ENCODE data around the gene RNF135.
"Not testable (repeated sequence)": the region's sequence is repeated elsewhere in the genome, so short reads cannot be mapped to it uniquely, and the experiment has no call there.

DNA sequence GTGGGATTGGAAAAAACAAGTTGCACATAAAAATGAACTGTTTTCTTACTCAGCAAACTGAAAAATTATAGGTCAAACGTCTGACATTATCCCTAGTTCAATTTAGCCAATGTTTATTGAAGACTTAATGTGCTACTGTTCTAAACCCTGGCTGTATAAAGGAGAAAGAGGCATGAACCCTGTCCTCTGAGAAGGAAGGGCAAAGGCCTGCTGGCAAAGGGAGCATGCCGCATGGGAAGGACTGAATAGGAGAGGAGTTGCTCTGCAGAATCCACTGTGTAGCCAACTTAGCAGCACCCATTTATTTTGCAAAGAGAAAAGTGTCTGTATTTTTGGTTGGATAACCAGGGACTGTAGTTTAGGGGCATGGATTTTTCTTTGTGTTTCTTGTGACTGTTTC, 52.3 kb downstream of the RNF135 start:
- TF ChIP-seq, protein P1, sequence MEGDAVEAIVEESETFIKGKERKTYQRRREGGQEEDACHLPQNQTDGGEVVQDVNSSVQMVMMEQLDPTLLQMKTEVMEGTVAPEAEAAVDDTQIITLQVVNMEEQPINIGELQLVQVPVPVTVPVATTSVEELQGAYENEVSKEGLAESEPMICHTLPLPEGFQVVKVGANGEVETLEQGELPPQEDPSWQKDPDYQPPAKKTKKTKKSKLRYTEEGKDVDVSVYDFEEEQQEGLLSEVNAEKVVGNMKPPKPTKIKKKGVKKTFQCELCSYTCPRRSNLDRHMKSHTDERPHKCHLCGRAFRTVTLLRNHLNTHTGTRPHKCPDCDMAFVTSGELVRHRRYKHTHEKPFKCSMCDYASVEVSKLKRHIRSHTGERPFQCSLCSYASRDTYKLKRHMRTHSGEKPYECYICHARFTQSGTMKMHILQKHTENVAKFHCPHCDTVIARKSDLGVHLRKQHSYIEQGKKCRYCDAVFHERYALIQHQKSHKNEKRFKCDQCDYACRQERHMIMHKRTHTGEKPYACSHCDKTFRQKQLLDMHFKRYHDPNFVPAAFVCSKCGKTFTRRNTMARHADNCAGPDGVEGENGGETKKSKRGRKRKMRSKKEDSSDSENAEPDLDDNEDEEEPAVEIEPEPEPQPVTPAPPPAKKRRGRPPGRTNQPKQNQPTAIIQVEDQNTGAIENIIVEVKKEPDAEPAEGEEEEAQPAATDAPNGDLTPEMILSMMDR (IDR thresholded peaks at IDR 0.05) = not testable (repeated sequence)
- TF ChIP-seq EP300 (IDR thresholded peaks at IDR 0.05) = not testable (repeated sequence)
